Embryonic facial prominence (tissue), 1 donor: ENCODE results near the gene ZNFX1.

ENCODE experiments used
- DNase-seq: peaks from one replicate; pipeline ENCODE4 v3.0.0-alpha.2; 2016; ENCODE audit errors: extremely low spot score

The ZNFX1 gene

GRCh38 chr20:49292010-49292409, 14.2 kb upstream of the ZNFX1 start:
- DNase-seq, result no peak

GRCh38 chr20:49291200-49291599, 13.3 kb upstream of the ZNFX1 start:
- DNase-seq, result no peak

DNA sequence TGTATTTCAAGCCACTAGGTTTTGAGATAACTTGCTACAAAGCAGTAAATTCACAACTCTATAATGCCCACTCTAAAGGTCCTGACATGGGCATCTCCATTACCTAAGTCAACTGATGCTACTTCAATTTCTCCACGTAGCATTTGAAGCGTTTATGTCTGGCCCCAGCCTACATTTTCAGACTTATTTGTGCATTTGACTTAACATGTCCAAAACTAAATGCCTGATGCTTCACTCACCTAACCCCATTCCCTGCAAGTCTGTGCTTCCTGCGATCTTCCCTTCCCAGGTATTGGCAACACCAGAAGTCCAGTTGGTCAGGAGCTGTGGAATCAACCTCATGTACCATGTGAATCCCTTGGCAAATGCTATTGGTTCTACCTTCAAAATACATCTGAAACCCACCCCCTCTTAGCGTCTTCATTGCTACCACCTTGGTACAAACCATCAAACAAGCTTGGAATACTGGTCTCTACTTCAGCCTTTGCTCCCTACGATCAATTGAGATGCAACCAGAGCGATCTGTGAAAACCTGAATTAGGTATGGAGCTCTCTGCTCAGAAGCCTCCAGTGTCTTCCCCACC, 12.8 kb upstream of the ZNFX1 start:
- DNase-seq, result no peak

GRCh38 chr20:49288784-49289696, 11.2 kb upstream of the ZNFX1 start:
- DNase-seq, result peak; percentile 42

DNA sequence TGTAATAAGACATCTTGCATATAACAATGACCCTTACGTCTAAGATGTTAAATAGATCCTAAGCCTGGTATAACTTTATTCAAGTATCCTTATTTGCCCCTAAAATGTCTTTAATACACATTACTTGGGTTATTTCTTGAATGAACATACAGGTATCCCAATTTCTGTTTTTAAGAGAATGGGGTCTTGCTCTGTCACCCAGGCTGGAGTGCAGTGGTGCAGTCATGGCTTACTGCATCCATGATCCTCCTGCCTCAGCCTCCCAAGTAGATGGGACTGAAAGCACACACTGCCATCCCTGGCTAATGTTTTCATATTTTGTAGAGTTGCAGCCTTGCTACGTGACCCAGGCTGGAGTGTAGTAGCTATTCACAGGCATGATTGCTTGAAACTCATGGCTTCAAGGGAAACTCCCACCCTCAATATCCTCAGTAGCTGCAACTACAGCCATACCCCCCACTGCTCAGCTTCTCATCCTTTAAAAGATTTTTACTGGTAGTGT, 10.4 kb upstream of the ZNFX1 start:
- no peak for DNase-seq

DNA sequence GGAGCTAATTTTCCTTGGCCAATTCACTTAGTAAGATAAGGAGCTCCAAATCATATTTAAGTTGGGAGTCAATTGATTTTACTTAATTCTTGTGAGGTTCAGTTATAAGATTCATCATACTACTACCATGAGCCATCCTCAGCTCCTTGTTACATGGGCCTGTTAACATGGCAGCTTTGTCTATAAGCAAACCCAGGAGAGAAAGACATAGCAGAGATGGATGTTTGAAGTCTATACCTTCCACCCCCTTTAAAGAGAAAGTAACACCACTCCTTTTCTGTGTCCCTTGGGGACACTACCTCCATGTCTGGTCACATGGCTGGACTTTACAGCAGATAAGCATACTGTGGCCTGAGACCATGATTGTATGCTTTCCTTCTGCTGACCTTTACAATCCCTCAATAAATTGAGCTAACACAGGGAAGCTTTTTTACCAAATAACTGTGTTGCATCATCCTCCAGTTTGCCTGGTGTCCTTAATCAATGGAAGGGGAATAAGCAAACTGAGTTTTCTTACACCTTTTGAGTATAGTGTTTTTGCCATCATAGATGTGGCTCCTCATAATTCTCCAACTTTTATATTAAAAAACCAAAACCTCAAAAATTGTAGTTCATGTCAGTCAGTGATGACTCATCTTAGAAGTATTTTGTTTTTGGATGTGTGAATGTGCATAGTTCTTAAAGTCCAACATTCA, 9.8 kb upstream of the ZNFX1 start:
- DNase-seq, result no peak

GRCh38 chr20:49286689-49287551, 9.1 kb upstream of the ZNFX1 start:
- DNase-seq, result no peak

- no peak for DNase-seq
These were observed 8.1 kb upstream of the ZNFX1 start for GRCh38 chr20:49285813-49286494.

DNA sequence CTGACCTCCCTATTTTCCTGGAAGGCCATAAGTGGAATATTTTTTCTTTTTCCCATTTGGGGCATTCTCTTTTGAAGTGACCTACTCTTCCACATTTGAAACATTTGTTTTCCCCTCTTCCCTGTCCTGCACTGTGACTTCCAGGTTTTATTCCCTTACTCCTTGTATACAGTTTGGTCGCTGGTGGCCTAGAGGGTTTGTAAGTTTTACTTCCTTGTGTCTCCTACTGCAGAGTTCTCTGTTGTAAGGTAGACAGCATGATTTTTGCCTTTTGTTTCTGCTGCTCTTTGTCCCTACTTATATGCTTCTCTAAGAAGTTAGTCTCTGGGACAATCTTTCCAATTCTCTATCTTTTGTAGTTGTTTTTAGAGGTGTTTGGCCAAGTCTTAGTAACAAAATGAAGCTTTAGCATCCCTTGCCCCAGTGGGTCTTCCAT, 7.4 kb upstream of the ZNFX1 start:
- DNase-seq, result no peak

GRCh38 chr20:49284818-49285217, 7.0 kb upstream of the ZNFX1 start:
- no peak for DNase-seq

GRCh38 chr20:49283703-49284625, 6.1 kb upstream of the ZNFX1 start:
- no peak for DNase-seq

GRCh38 chr20:49283176-49283702, 5.4 kb upstream of the ZNFX1 start:
- no peak for DNase-seq

DNA sequence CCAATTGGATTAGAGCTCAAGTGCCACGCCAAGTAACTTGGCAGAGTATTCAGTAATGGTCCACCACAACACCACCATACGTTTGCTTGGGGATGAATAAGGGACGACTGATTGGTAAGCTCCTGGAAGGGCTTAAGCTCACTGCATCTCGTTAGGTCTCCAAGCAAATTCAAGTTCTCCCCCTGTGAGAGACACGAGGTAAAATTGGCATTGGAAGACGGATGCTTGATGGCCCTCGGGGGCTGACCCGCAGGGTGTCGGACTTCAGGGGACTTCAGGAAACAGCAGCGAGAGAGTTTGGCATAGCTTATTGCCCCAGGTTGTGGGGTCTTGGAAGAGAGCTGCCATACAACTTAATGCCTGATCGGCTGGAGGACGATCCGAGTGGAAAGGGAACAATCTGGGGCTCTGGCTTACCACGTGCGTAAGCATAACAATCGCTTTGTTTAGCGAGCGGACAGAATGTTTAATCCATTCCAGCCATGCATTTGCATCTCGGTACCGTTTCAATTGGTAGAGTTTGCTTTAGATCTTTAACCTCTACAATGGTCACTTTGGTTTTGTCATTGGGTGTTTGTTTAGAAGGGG, 4.8 kb upstream of the ZNFX1 start:
- no peak for DNase-seq

- DNase-seq, result no peak
These were observed 4.1 kb upstream of the ZNFX1 start for GRCh38 chr20:49281913-49282467.

DNA sequence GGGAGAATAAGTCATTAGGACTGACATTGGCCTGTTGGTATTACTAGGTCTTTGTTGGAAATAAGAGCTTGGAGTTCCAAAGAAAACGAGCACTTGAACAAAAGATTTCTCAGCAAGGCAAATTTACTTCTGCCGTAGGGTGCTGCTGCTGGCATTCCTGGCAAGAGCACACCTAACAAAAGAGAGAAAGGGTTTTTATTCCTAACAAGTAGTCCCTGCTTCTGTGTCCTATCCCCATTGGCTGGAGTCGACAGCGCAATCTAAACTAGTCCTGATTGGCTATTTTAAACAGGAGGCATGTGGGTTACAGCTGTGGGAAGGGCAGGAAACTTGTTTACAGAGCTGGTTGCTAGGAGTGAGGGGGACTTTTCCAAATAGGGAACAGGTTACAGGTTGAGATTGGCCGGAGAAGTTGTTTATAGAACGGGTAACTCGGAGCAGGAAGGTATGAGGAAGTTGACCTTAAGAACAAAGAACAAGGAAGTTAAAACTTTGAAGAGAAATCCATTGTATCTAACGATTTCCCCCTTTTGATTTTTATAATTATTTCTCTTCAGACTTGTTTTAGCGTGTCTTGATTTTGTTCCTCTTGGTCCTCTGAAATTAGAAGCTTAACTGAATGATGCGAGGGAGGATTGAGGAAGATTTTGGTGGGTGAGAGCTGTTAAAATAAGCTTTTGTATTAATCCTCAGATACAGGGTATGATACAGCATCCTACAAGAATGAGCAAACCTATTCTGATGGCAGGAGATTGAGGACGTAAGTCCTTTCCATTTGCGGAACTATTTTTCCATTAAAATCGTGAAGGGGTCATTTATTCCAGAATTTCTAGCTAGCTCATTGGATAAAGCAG, 3.4 kb upstream of the ZNFX1 start:
- no peak for DNase-seq

GRCh38 chr20:49280463-49281058, 2.7 kb upstream of the ZNFX1 start:
- no peak for DNase-seq

- no peak for DNase-seq
These were observed 2.0 kb upstream of the ZNFX1 start for GRCh38 chr20:49279677-49280462.
